Loucy (cell line): ENCODE measurements around the gene ZMAT5.

Experiments
- EZH2phosphoT487 ChIP-seq: fragments of 200-600 bp; IDR thresholded peaks from 2 replicates; pipeline ENCODE4 v1.6.1; 2018; ENCODE audit warnings: antibody characterized with exemption, mild to moderate bottlenecking, moderate library complexity, borderline replicate concordance
- TF ChIP-seq, protein P1 (sequence below): fragments of 200-600 bp; sonication (generic); conservative IDR thresholded peaks from 2 replicates; pipeline ENCODE4 v1.5.1; 2014; ENCODE audit warnings: mild to moderate bottlenecking, antibody characterized with exemption, low read length

DNA sequence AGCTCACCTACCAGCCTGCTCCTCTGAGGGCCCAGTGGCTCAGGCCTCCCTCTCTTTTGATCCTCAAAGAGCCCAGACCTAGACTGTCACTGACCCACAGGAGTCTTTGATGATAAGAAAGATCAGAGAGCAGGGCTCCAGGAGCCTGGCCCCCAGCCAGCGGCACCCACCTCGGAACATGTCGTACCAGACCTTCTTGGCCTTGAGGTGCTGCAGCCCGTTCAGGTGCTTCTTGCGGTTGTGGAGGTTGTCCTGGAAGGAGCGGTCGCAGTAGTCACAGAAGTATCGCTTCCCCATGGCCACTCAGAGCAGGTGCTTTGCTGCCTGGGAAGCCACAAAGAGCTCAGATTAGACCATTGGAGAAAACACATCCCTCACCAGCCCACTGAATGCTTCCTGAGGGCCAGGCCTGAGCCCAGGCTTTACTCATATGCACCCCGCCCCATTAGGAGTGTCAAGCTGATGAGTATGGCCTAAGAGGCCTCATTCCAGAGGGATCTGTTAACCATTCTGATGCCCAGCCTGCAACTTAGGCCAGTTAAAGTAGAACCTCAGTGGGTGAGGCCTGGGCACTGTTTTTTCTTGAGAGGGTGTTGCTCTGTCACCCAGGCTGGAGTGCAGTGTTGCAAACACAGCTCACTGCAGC, 18.4 kb downstream of the ZMAT5 start:
- TF ChIP-seq, protein P1, sequence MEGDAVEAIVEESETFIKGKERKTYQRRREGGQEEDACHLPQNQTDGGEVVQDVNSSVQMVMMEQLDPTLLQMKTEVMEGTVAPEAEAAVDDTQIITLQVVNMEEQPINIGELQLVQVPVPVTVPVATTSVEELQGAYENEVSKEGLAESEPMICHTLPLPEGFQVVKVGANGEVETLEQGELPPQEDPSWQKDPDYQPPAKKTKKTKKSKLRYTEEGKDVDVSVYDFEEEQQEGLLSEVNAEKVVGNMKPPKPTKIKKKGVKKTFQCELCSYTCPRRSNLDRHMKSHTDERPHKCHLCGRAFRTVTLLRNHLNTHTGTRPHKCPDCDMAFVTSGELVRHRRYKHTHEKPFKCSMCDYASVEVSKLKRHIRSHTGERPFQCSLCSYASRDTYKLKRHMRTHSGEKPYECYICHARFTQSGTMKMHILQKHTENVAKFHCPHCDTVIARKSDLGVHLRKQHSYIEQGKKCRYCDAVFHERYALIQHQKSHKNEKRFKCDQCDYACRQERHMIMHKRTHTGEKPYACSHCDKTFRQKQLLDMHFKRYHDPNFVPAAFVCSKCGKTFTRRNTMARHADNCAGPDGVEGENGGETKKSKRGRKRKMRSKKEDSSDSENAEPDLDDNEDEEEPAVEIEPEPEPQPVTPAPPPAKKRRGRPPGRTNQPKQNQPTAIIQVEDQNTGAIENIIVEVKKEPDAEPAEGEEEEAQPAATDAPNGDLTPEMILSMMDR: no peak
- no peak for TF ChIP-seq EZH2phosphoT487
